Stimulated activated CD4-positive, alpha-beta T cell treated with anti-CD3 and anti-CD28 coated beads, Interleukin-2, amount 100 ng/mL, for 24 hours (primary cell): ENCODE measurements around the gene GSDMA.

Experiments
- DNase-seq, 2 donors: peaks; one replicate each; pipeline ENCODE4 v3.0.0-alpha.2; 2020

GSDMA gene, protein sequence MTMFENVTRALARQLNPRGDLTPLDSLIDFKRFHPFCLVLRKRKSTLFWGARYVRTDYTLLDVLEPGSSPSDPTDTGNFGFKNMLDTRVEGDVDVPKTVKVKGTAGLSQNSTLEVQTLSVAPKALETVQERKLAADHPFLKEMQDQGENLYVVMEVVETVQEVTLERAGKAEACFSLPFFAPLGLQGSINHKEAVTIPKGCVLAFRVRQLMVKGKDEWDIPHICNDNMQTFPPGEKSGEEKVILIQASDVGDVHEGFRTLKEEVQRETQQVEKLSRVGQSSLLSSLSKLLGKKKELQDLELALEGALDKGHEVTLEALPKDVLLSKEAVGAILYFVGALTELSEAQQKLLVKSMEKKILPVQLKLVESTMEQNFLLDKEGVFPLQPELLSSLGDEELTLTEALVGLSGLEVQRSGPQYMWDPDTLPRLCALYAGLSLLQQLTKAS

DNA sequence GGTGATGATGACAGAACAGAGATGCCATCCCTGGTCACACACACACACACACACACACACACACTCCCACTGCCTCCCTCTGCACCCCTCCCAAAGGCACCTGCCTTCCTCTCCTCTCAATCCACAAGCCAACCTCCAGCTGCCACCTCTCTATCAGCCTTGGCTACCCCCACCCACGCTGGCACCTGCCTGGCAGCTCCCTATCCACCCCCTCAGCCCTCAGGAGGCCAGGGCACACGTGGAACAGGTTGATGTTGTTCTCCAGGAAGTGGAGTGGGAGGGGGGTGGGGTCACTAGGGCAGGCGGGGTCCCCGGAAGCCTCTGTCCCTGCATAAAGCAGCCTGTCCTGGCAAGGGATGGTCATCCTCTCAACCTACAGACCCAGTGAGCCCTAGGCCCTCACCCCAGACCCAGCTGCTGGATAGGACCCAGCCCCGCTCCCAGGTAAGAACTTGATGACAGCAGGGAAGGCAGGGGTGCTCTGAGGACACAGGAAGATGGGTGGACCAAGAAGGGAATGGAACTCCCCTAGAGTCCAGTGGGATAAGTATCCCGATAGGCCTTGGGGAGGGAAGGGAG lies at the start of gene GSDMA:
TSS of gene GSDMA (plus strand) at position 363 of the 579 bp plus-strand sequence. CDS start 2,684 bp downstream, outside the sequence.
- DNase-seq = peak in 1 of 2 donors; percentile 23

DNA sequence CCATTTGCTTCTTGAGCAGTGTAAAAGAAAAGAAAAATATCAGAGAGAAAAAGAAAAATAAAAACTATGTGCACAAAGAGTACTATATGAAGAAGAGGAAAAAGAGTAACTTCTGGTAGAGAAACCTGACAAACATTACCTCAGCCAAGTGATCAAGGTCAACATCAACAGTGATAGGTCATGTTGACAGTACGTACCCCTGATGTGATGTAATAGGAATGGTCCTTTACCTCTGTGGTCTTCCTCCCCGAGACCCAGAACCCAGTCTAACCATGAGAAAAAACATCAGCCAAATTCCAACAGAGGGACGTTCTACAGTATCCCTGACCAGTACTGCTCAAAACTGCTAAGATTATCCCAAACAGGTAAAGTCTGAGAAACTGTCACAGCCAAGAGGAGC lies 48.8 kb upstream of the GSDMA start:
- no peak for DNase-seq

DNA sequence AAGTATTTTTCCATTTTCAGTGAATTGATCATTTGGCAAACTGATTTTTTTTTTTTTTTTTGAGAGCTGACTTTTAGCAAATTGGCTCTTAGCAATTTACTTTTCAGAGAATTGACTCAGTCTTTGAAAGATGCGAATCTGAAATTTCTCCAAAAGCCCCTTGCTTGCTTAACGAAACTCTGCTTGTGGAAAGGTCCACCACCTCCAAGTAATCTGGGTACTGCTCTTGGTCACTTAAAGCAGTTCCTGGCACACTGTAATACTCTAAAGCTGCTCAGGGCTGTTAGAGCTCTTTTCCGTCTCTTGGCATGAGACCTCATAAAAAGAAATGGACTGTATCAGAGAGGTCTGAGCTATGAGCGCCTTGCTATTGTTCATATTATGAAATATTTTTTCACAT lies 47.2 kb upstream of the GSDMA start:
- DNase-seq = no peak

DNA sequence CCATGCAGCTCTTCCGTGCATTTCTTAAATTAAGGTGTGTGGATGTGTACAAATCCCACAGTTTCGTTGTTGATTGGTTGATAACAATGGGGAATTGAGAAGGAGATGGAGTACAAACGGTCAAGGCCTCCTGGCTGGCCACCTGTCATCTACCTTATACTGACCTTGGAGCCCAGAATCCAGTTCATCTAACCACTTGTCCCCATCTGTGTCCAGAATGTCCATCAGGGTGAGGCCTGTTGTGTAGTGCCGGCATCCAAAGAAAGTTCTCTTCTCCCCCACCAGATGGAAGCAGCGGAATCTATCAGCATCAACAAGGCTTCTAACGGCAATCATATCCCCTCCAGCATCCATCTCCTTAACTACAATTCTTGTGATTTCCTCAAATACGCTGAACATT lies 45.9 kb upstream of the GSDMA start:
- DNase-seq = no peak

DNA sequence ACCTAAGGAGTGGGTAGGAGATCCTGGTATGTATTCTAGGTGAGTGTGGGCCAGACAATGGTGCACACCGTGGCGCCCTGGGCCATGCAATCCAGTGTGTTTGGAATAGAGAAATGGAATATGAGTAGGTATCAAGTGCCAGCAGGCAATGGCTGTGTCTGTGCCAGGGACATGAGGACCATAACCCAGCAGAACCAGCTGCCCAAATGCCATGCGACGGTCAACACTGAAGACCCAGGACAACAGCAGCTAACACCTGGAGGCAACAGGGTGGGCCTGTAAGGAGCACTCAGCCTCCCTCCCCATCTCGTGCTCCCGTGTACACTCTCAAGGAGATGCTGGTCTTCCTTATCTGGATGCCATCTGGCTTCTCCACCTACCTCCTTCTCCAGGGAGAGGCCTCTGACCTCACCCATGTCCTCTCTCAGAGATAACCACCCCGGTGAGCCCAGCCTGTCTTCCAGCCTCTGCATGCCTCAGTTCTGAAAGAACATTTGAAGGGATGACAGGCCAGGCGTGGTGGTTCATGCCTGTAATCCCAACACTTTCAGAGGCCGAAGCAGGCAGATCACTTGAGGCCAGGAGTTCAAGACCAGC lies 43.6 kb upstream of the GSDMA start:
- DNase-seq = no peak

DNA sequence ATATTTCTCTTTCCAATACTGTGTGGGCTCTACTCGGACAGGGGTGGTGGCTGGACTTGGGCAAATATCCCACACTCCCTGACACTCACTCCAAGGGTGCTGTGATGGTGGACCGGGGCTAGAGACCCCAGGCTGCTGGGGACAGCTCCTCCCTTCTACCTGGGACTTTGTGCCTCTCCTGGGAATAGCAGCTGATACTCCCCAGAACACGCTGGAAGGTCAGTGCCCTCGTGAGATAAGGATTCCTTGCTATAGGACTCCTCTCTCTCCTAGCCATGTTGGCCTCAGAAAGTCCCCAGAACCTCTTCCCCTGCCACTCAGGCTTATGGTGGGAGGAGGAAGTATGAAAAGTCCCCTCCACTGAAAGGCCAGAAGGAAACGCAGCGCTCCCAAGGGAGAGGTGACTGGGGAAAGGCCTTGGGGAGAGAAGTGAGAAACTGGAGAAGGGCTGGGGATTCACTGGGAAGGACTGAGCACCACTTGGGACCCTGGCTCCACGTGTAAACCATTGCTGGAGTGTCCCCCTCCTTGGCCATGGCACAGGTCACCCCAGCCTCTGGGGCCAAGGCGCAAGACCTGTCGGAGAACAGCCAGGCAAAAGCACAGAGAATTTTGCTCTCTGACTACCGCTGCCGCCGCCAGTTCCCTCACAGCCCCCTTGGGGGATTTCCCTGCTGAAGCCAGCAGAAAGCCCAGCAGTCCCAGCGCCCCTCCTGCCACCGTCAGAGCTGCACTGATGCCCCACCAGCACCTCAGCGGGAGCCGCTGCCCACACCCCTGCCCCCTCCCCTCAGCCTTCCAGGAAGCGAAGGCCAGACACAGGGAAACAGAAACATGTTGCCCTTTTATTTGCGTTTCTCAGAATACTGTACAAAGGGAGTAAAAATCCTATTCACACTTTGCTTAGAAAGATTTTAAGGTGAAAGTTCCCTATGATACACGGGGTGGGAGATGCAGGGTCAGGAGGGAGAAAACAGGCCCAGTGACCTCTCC lies 42.3 kb upstream of the GSDMA start:
- DNase-seq = peak; percentile 59 to 72

DNA sequence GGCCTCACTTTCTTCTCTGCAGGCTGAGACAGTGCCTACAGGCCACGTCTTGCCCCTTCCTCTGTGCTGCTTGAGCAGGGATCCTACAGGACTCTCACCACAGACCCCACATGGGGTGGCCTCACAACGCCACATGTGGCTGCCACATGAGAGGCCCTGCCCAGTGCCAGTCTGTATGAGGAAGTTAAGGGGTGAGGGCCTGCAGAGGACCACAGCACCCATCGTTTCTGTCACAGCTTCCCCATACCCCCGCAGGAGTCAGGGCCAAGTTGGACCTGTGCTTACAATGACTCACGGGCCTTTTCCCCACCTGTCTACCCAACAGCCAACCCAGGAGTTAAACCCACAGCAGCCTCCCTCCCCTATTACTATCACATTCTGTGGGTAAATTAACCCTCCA lies 41.5 kb upstream of the GSDMA start:
- DNase-seq = peak; percentile 34 to 36

DNA sequence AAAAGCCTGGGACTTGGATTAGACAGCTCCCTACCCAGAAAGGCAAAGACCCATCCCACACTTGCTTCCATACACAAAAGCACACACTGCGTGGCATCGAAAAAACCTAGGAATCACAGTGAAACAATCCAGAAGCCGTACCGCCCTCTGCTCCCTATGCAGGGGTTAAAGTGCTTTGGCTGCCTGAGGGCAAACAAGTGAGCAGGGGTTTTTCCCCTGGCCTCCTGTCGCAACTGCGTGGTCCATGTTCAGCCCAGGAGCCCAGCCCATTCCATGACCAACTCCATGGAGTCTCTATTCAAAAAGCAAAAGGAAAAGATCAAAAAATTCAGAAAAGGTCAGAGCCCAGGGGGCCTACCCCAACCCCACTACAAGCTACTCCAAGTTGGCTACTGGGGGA lies 40.8 kb upstream of the GSDMA start:
- DNase-seq = no peak

DNA sequence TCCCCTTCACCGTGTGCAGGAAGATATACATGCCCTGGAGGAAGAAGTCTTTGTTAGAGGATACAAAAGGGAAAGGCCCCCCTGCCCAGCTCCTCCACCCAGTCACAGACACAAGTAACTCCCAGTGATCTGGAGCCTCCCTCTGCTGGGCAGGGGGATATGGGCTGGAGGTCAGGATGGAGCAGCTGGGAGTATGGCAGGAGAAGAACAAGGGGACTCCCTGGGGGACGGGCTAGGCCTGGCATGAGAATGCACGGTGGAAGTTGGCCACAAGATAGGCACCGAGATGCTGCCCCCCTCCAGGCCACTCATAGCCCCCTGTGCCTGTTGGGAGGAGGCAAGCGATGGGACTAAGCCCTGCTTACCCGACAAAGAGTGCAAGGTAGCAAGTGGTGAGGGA lies 39.6 kb upstream of the GSDMA start:
- no peak for DNase-seq

DNA sequence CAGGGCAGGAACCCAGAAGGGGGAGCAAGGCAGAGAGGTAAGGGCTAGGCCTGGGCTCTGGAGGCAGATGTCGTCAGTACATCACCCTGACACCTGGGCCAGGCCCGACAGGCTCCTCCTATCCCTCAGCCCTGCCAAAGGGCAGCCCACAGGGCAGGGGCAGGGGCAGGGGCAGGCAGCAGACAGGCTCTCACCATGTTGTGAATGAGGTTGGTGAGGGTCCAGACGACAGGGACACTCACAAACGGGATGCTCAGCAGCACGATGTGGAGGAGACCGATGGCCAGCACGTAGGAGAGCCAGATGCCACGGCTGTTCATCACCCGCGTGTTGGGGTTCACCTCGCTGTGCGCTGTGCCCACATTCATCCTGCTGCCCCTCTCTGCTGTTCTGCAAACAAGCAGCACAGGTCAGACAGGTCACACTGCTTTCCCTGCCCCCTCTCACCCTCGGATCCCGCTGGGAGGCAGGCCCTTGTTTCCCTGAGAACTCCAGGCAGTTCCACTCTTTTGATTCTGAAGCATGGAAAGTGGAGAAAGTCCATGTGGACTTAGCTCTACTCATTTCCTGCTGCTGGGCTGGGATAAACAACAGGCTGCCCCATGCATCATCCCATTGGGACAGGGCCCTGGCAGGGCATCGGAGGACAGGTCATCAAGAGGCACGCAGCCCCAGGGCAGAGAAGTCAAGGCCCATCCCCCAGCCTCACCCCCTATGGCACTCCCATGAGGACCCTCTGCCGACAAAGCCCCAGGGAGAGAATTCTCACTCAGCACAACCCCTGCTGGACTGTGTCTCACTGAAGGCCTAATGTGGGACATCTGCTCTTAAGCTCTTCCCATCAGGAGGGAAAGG lies 38.7 kb upstream of the GSDMA start:
- DNase-seq = no peak

DNA sequence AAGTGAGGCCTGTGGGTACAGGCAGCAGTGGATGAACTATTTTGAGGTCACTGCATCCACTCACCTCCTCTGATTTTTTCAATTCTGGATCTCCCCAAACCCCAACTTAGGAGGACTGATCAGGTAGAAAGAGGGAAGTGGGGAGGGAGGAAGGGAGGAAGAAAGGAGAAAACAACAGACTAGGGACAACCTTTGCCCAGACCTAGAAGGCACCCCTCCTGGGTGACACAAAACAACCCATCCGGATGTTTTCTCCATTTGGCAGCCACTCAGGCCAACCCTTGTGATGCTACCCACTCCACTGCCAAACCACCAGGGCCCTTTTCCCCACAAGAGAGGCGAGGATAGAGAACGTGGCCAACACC lies 38.1 kb upstream of the GSDMA start:
- DNase-seq = no peak

DNA sequence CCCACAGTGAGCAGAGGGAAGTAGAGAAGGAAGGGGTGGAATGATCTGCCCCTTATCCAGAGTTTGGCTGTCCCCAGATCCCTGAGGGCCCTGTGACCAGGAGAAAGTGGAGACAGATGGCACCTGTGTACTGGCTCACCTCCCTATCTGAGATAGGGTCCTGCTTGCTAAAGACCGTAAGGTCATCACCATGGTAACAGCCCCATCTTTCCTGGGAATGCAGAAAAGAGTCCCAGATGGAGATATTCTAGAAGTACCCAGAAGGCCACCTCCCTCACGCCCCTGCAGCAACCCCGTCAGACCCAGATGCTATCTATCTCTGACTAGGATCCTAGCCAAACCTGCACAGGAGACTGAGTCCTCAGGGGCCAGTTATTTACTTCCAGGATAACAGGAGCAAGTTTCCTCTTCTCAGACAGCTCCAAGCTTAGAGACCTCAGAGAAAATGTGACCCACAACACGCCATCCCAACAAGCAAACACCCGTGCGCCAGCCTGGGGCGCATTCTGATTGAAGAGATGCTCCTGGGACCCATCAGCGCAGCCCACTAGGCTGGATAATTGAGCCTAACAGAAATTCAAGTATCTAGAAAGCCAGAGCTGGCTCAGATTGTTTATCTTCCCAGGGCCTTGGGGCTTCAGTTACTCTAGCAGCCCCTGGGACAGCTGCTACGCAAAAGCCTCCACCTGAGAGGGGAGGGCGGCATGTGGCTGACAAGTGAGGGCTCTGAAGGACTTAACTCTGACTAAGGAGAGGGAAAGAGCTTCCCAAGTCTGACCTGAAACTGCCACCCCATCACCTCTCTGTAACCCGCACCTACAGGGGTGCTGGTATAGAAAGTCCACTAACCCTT lies 37.3 kb upstream of the GSDMA start:
- DNase-seq = no peak

DNA sequence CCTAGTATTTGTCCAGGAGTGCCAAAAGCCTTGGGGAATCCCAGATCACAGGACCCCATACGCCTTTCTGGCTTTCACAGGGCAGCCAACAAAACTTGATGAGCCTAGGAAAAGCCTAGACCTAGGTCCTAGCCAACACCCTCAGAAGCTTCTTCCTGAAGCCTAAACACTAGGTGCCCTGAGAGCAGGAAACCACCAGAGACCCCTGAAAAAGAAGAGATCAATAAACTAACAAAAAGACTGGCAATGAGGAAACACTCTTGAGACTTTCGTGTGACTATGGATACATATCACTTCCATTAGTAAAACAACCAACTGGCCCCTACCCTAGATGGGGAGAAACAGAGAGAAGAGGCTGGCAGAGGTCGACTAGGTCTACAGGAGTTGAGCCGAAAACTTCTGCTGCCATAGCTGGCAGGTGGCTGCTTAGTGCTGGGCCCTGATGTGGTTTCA lies 36.6 kb upstream of the GSDMA start:
- DNase-seq = no peak

DNA sequence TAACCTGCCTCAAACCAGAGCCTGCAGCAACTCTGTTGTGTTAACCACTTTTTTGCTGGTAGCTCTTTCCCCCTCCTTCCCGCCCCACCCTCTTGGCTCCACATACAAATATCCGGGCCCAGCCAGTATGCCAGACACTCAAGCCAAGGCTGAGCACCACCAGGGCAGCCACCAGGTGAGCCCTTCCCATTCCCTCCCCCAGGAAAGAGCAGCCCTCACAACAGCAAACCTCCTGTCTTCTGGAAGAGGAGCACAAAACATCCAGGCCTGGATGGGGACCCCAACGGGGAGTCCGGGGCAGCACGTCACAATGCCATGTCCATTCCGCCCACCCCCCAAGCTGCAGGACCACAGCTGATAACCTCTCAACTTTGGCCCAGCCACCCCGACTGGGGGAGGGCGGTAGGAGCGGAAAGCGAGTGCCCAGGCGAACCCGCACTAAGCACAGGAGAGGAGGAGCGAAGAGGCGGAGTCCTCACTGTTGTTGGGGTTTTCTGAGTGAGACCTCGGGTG lies 36.2 kb upstream of the GSDMA start:
- peak; percentile 61 to 64 for DNase-seq

DNA sequence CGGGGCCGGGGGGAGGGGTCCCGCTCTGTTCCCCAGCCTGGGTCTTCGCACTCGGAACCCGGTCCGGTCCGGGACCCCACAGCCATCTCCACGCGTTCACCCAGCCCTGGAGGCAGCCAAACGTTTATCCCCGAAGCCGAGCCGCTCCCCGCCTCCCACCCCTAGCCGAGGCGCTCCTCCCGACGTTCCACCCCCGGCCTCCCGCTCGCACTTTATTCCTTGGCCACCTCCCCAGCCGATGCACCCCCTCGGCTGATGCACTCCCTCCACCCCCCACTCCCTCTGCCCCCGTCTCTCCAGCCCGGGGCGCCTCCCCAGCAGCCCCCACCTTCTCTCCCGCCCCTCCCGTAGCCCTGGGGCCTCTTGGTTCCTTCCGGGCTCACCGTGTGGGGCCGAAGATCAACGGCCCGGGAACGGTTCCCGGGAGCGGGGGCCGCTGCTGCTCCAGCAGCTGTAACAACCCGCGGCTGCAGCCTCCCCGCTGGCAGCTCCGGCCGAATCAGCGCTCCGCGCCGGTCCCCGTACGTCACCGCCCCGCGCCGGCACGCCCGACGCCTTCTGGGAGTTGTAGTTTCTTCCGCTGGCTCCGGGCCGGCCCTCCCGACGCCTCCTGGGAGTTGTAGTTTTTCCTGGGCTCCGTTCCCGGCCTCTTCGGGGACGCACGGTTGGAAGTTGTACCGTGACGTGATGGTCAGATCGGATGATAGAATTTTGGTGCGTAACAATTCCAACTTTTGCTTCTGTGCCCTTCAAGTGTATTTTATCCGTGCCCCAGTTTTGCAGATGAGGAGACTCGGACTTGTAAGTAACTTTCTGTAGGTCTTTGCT lies 35.5 kb upstream of the GSDMA start, which contains the start of the genes LRRC3C and ORMDL3:
TSS of gene LRRC3C (plus strand) at position 632 of the 828 bp plus-strand sequence. CDS start 13,792 bp downstream, outside the sequence.
TSS of gene ORMDL3 (minus strand) at position 501 of the 828 bp plus-strand sequence. CDS start 3,398 bp downstream, outside the sequence.
- peak; percentile 91 to 94 for DNase-seq

DNA sequence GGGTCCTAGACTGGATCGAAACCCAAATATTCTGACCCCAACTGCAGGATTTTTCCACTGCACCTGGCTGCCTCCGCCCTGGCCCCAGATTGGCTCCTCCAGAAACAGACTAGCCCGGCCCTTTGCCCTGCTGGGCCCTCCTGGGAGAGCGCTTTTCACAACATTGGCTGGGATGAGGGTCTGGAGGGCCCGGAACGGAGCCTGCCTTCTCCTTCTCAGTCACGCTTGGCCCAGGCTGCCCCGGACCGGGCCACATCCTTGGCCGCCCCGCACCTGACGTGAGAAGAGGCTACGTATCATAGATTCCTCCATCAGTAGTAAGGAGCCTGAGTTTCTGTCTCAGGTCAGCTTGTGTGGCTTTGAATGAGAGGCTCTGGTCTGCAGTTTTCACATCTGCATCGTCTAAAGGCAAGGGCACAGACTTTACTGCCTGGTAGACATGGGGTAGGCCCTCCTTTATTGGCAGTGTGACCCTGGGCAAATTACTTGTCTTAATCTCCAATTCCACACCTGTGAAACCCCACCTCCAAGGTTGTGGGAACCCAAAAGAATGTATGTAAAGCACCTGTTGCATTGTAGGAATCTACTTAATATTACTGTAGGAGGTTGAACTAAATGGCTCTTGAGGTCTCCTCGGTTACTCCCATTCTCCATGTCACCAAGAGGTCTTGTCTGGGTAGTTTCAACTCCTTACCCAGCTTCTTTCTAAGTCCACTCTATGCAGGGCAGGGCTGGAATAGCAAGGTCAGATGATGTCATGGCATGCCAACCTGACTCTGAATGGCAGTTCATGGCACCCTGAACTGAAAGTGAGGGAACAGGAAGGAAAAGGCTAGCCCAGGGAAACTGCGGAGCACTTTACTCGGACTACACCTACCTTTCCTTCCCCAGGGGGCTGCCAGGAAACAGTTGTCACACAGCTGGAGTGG lies 34.6 kb upstream of the GSDMA start:
- DNase-seq = no peak

DNA sequence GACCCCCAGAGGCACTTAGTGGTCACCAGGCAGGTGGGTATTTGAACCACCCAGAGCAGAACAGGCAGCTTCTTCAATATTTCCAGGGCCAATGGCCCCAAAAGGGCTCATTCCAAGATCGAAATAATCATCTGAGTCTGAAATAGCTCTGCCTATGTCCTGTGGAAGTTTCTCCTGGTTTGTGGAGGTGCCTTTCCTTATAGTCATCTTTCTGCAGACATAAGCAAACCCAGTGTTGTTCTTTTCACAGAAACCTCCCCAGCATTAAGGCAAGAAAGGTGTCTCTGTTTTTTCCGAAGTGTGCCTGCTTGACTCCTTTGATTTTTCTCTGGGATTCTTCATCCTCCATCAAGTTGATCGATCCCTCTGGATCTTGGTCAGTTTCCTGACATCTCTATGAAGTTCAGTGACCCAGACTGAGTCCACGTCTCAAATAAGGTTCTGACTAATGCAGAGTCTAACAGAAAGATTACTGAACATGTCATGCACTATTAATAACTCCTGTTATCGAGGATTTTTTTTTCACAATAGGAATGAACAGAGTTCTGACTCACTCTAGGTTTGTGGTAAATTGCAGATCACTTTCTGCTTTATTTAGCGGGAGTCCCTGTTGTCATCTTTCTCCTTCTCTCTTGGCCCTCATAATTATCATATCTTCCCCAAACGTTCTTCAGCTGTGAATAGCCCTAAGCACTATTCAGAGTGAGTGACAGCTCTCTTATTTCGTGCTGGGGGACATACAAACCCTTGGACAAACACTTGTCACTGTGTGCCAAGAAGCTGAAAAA lies 33.8 kb upstream of the GSDMA start:
- no peak for DNase-seq
